Esophagus squamous epithelium (tissue), 4 donors: ENCODE data around the gene SLC39A10.

Source experiments
- POLR2A ChIP-seq, 4 donors: fragments of 450-650 bp; IDR thresholded peaks; one replicate each; pipeline ENCODE4 v1.6.1; 2017; ENCODE audit warnings: antibody characterized with exemption in 4 of 4, mild to moderate bottlenecking in 4 of 4, moderate library complexity in 3 of 4
- TF ChIP-seq, protein P1 (sequence below), 6 experiments: fragments of 450-650 bp in 4 of 6; fragments of 200-600 bp in 2 of 6; sonication (generic) in 2 of 6; IDR thresholded peaks; one replicate each; pipeline ENCODE4 v1.5.1; 2016 to 2019; ENCODE audit warnings: antibody characterized with exemption in 6 of 6, mild to moderate bottlenecking in 4 of 6, moderate library complexity in 4 of 6

DNA sequence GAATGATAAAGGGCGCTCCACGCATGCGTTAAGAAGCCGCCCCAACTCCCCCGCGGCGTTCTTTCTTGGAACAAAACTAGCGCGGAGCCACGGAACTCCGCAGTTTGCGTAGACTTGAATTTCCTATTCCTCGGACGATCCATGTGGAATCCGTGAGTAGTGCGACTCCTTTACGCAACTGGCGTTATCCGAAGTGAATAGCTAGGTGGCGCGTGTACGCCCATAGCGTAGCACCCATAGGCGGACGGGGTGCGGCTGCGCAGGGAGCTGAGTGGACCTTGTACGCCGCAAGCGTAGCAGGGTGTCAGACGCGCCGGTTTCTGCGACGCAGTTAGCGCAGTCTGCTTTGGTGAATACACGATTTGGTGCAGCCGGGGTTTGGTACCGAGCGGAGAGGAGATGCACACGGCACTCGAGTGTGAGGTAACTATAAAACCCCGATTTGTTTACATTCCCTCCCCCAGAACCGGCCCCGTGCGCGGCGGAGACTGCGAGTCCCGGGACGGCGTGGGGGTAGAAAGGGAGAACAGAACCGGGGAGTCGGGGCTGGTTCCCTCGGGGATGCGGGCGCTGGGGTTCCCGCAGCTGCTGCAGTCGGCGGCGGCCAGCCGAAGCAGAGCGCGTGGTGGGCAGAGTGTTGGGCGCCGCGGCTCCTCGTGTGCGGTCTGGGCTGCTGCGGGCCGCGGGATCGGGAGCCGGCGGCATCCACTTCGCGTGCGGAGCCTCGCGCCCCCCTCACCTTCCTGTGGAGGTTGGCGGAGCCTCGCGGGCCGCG is at the start of gene SLC39A10:
- TF ChIP-seq, protein P1, sequence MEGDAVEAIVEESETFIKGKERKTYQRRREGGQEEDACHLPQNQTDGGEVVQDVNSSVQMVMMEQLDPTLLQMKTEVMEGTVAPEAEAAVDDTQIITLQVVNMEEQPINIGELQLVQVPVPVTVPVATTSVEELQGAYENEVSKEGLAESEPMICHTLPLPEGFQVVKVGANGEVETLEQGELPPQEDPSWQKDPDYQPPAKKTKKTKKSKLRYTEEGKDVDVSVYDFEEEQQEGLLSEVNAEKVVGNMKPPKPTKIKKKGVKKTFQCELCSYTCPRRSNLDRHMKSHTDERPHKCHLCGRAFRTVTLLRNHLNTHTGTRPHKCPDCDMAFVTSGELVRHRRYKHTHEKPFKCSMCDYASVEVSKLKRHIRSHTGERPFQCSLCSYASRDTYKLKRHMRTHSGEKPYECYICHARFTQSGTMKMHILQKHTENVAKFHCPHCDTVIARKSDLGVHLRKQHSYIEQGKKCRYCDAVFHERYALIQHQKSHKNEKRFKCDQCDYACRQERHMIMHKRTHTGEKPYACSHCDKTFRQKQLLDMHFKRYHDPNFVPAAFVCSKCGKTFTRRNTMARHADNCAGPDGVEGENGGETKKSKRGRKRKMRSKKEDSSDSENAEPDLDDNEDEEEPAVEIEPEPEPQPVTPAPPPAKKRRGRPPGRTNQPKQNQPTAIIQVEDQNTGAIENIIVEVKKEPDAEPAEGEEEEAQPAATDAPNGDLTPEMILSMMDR (IDR thresholded peaks at IDR 0.05) = peak in 5 of 6 experiments; percentile 38 to 62 (median 53)
- TF ChIP-seq POLR2A (IDR thresholded peaks at IDR 0.05) = peak in 3 of 4 donors; percentile 75 to 99 (median 96)
